Measurements from ENCODE around the gene OVCA2. TPM values are rescaled to one million over a fixed set of nuclear protein-coding genes. Genes with fewer than 3 reads are reported as not detected.

OVCA2 gene
- total RNA-seq, 1 donor: 28.1 TPM

- H3K4me3 ChIP-seq (ENCODE audit: low read length): no peak overlapping the region
- H3K9me3 ChIP-seq (ENCODE audit: low read depth, low read length): no peaks in the 10 kb centered on the region
- peaks cover 51% of the 10 kb centered on the region for H3K4me1 ChIP-seq (ENCODE audit: insufficient read depth, low read length)
- peaks cover 43% of the 10 kb centered on the region for H3K27me3 ChIP-seq (ENCODE audit: insufficient read depth, low read length)
These were observed 10.2 kb downstream of the OVCA2 start for GRCh38 chr17:2051933-2052559.

DNA sequence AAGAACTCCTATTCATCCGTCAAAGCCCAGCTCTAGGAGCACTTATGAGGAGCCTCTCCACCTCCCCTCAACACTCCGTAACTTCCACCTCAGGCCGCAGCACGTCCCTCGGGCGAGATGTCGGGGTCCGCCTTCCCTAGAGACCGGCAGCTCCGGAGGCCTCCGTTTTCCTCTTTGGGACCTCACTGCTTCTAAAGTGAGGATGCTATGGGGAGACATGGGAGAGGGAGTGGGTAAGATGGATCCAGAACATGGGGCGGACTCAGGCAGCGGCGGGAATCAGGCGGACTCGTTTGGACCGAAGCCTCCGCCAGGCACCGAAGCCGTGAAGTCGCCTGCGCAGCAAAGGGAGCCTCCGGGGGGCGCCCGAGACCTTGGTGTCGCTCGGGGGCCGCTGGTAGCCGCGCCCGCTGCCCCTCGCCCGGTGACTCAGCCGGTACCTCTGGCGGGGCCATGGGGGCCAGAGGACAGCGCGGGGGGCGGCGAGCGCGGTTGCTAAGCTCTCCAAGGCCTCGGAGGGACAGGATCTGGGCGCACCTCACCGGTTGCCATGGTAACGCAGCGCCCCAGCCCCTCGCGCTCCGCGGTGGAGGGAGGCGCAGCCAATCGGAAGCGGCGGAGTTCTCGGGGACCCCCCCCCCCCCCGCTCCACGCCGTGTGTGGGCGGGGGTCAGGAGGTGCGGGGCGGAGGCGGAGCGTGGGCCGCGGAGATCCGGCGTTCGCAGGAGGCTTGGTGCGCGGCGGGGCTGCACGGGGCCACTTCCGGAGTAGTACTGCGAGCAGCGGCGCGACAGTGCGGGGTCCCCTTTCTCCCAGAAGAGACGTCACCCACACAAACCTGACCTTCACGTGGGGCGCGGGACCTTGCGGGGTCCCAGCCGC, 11.8 kb downstream of the OVCA2 start:
- H3K4me3 ChIP-seq (ENCODE audit: low read length): peak overlapping the region; percentile 6
- H3K9me3 ChIP-seq (ENCODE audit: low read depth, low read length): no peaks in the 10 kb centered on the region
- peaks cover 41% of the 10 kb centered on the region for H3K27me3 ChIP-seq (ENCODE audit: insufficient read depth, low read length)
- H3K4me1 ChIP-seq (ENCODE audit: insufficient read depth, low read length): peaks cover 66% of the 10 kb centered on the region

GRCh38 chr17:2054262-2054511, 12.4 kb downstream of the OVCA2 start:
- peaks cover 35% of the 10 kb centered on the region for H3K27me3 ChIP-seq (ENCODE audit: insufficient read depth, low read length)
- no peak overlapping the region for H3K4me3 ChIP-seq (ENCODE audit: low read length)
- no peaks in the 10 kb centered on the region for H3K9me3 ChIP-seq (ENCODE audit: low read depth, low read length)
- H3K4me1 ChIP-seq (ENCODE audit: insufficient read depth, low read length): peaks cover 65% of the 10 kb centered on the region

DNA sequence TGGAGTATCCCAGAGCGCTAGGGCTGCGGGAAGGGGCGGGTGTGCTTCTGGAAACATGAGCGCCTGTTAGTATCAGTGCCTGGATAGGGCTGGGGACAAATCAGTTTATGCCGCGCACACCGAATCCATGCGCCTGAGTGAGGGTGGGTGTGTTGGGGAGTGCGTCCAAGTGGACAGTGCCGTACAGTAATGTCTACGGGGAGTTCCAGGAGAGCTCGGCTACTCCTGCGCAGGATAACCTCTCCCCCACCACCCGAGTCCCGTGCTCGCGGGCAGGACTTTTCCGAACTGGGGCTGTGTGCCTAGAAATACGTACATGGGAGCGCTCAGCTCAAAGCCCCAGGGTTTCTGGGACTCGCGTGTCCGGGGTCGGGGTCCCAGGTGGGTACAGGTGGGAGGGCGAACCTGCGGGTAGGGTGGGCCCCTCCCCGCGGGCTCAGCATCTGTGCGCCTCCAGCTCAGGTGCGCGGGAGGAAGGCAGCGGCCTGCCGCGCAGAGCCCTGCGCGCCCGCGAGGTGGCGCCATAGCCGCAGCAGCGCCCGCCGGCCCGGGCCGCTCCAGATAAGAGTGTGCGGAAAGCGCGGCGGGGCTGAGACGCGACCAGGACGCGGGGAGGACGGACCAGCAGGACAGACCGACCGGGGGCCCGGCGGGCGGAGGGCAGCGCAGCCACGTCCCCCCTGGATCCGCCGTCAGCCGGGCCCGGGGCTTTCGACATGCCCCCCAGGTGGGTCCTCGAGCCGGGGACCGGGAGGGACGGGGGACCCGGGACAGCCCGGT, 12.9 kb downstream of the OVCA2 start, which contains the start of gene HIC1:
TSS of gene HIC1 (plus strand) at position 592 of the 780 bp plus-strand sequence. CDS start 1,588 bp downstream, outside the sequence.
- Histone ChIP-seq H3K4me1 (ENCODE audit: insufficient read depth, low read length) (peaks cover 65% of the 10 kb centered on the region), H3K27me3 (ENCODE audit: insufficient read depth, low read length) (peaks cover 34% of the 10 kb centered on the region), H3K9me3 (ENCODE audit: low read depth, low read length) (no peaks in the 10 kb centered on the region), H3K4me3 (ENCODE audit: low read length) (peak within 1 kb of the TSS; percentile 24)

DNA sequence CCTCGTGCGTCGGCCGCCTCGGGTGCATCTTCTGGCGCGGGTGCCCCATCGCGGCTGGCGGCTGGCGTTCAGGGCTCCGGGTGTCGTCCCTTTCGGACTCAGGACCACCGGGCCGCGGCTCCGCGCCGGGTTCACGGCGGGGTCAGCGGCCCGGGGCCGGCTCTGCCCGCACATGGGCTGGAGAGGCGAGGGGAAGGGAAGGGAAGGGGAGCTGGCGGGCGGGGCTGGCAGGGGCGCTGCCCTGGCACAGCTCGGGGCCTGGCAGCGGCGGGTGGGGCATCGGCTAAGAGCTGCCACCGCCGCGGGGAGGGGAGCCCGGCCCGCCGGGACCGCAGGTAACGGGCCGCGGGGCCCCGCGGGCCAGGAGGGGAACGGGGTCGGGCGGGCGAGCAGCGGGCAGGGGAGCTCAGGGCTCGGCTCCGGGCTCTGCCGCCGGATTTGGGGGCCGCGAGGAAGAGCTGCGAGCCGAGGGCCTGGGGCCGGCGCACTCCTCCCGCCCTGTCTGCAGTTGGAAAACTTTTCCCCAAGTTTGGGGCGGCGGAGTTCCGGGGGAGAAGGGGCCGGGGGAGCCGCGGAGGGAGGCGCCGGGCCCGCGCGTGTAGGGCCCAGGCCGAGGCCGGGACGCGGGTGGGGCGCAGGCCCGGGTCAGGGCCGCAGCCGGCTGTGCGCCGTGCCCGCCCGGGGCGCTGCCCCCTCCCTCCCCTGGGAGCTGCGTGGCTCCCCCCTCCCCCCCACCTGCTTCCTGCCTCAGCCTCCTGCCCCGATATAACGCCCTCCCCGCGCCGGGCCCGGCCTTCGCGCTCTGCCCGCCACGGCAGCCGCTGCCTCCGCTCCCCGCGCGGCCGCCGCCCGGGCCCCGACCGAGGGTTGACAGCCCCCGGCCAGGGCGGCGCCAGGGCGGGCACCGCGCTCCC, 13.7 kb downstream of the OVCA2 start:
- peaks cover 73% of the 10 kb centered on the region for H3K4me1 ChIP-seq (ENCODE audit: insufficient read depth, low read length)
- peaks cover 34% of the 10 kb centered on the region for H3K27me3 ChIP-seq (ENCODE audit: insufficient read depth, low read length)
- H3K9me3 ChIP-seq (ENCODE audit: low read depth, low read length): no peaks in the 10 kb centered on the region
- H3K4me3 ChIP-seq (ENCODE audit: low read length): peak overlapping the region; percentile 24

GRCh38 chr17:2056206-2057174, 14.7 kb downstream of the OVCA2 start:
- Histone ChIP-seq H3K4me1 (ENCODE audit: insufficient read depth, low read length) (peaks cover 76% of the 10 kb centered on the region), H3K4me3 (ENCODE audit: low read length) (no peak overlapping the region), H3K27me3 (ENCODE audit: insufficient read depth, low read length) (peaks cover 33% of the 10 kb centered on the region), H3K9me3 (ENCODE audit: low read depth, low read length) (no peaks in the 10 kb centered on the region)

GRCh38 chr17:2057175-2057759, 15.4 kb downstream of the OVCA2 start:
- H3K27me3 ChIP-seq (ENCODE audit: insufficient read depth, low read length): peaks cover 26% of the 10 kb centered on the region
- no peaks in the 10 kb centered on the region for H3K9me3 ChIP-seq (ENCODE audit: low read depth, low read length)
- H3K4me3 ChIP-seq (ENCODE audit: low read length): no peak overlapping the region
- H3K4me1 ChIP-seq (ENCODE audit: insufficient read depth, low read length): peaks cover 76% of the 10 kb centered on the region

- Histone ChIP-seq H3K9me3 (ENCODE audit: low read depth, low read length) (no peaks in the 10 kb centered on the region), H3K4me1 (ENCODE audit: insufficient read depth, low read length) (peaks cover 75% of the 10 kb centered on the region), H3K27me3 (ENCODE audit: insufficient read depth, low read length) (peaks cover 25% of the 10 kb centered on the region), H3K4me3 (ENCODE audit: low read length) (no peak overlapping the region)
These were observed 16.2 kb downstream of the OVCA2 start for GRCh38 chr17:2057760-2058585.

GRCh38 chr17:2058586-2059546, 17.0 kb downstream of the OVCA2 start:
- H3K27me3 ChIP-seq (ENCODE audit: insufficient read depth, low read length): peaks cover 20% of the 10 kb centered on the region
- no peaks in the 10 kb centered on the region for H3K9me3 ChIP-seq (ENCODE audit: low read depth, low read length)
- peaks cover 66% of the 10 kb centered on the region for H3K4me1 ChIP-seq (ENCODE audit: insufficient read depth, low read length)
- peak overlapping the region; percentile 18 for H3K4me3 ChIP-seq (ENCODE audit: low read length)

GRCh38 chr17:2059547-2060384, 17.9 kb downstream of the OVCA2 start:
- H3K9me3 ChIP-seq (ENCODE audit: low read depth, low read length): no peaks in the 10 kb centered on the region
- H3K27me3 ChIP-seq (ENCODE audit: insufficient read depth, low read length): peaks cover 12% of the 10 kb centered on the region
- H3K4me1 ChIP-seq (ENCODE audit: insufficient read depth, low read length): peaks cover 57% of the 10 kb centered on the region
- peak overlapping the region; percentile 12 for H3K4me3 ChIP-seq (ENCODE audit: low read length)

- peaks cover 12% of the 10 kb centered on the region for H3K27me3 ChIP-seq (ENCODE audit: insufficient read depth, low read length)
- H3K4me3 ChIP-seq (ENCODE audit: low read length): no peak overlapping the region
- no peaks in the 10 kb centered on the region for H3K9me3 ChIP-seq (ENCODE audit: low read depth, low read length)
- H3K4me1 ChIP-seq (ENCODE audit: insufficient read depth, low read length): peaks cover 55% of the 10 kb centered on the region
These were observed 18.5 kb downstream of the OVCA2 start for GRCh38 chr17:2060385-2060658.
